HepG2 (cell line): Measurements from ENCODE around the gene SUOX. TPM values are rescaled to one million over a fixed set of nuclear protein-coding genes. Genes with fewer than 3 reads are reported as not detected.

Experiments
- ATAC-seq: fragments of 200-7000 bp; cut with Tn5 transposase; 3 replicates; pipeline ENCODE4 v1.9.1; 2020; ENCODE audit warnings: mild to moderate bottlenecking, moderate library complexity
- BruUV-seq: library from RNA; stranded (reverse); fragments of 400-500 nt; replicated peaks from 2 replicates; lab custom pipeline; 2021; lab: Mats Ljungman, UMichigan
- CTCF ChIA-PET: fragments of 300-600 bp; formaldehyde crosslinking; extraction: SDS; loops from one replicate; lab custom pipeline; 2021; ENCODE audit warnings: low total read pairs, inconsistent platforms, low intra/inter-chr PET ratio; lab: Yijun Ruan, JAX
- POLR2A ChIA-PET: fragments of 350-600 bp; sonication (Branson Sonifier 250); formaldehyde crosslinking; loops from one replicate; lab custom pipeline; 2020; ENCODE audit warnings: antibody characterized with exemption, inconsistent platforms; lab: Yijun Ruan, JAX
- DNase-seq: peaks from one replicate; pipeline ENCODE4 v3.0.0-alpha.2; 2015; ENCODE audit warnings: low spot score
- FAIRE-seq: peaks from 3 replicates; lab custom pipeline; 2011; peaks lifted over from hg19 to GRCh38; lab: Jason Lieb, UNC
- H2AFZ ChIP-seq: one replicate; pipeline ENCODE4 v1.6.1; 2011; ENCODE audit warnings: low read length, inconsistent platforms
- H3K27ac ChIP-seq: fragments of 300-600 bp; 3 replicates; pipeline ENCODE4 v1.8.0; 2011; ENCODE audit warnings: mixed run types, mild to moderate bottlenecking, mixed read lengths, low read length, inconsistent platforms; ENCODE audit not compliant: insufficient read depth; ENCODE audit errors: extremely low read length
- H3K27me3 ChIP-seq, 2 experiments: fragments of 200-600 bp in 1 of 2; 2 replicates in 1 of 2; 3 replicates in 1 of 2; pipeline versions ENCODE4 v1.6.0 to v1.8.0; 2011; ENCODE audit warnings: low read length in 2 of 2, mild to moderate bottlenecking in 2 of 2, moderate library complexity in 2 of 2, inconsistent platforms in 1 of 2; ENCODE audit not compliant: insufficient read depth in 2 of 2, control insufficient read depth in 1 of 2
- H3K36me3 ChIP-seq, 2 experiments: fragments of 200-600 bp in 1 of 2; replicated peaks in 1 of 2; 2 replicates in 1 of 2; 3 replicates in 1 of 2; pipeline versions ENCODE4 v1.5.1 to v1.8.0; 2011; ENCODE audit warnings: low read length in 2 of 2, inconsistent platforms in 1 of 2; ENCODE audit not compliant: insufficient read depth in 2 of 2, control insufficient read depth in 1 of 2
- H3K4me1 ChIP-seq: 2 replicates; pipeline ENCODE4 v1.5.1; 2012; ENCODE audit warnings: low read length, inconsistent platforms; ENCODE audit not compliant: insufficient read depth
- H3K4me2 ChIP-seq: 2 replicates; pipeline ENCODE4 v1.6.0; 2011; ENCODE audit warnings: low read depth, low read length, inconsistent platforms
- H3K4me3 ChIP-seq, 3 experiments: fragments of 200-600 bp in 1 of 3; sonication (generic), shearing (Covaris generic) in 1 of 3; replicated peaks in 1 of 3; 2 replicates each; pipeline ENCODE4 v1.5.1; 2011 to 2016; ENCODE audit warnings: low read length in 3 of 3, inconsistent platforms in 2 of 3, low read depth in 2 of 3, mild to moderate bottlenecking in 2 of 3, control low read depth in 1 of 3, mixed read lengths in 1 of 3; ENCODE audit not compliant: insufficient read depth in 1 of 3
- H3K79me2 ChIP-seq: one replicate; pipeline ENCODE4 v1.6.1; 2011; ENCODE audit warnings: low read length, inconsistent platforms; ENCODE audit not compliant: insufficient read depth
- H3K9ac ChIP-seq: 2 replicates; pipeline ENCODE4 v1.6.0; 2011; ENCODE audit warnings: mild to moderate bottlenecking, low read depth, low read length, inconsistent platforms; ENCODE audit not compliant: insufficient read depth
- H3K9me3 ChIP-seq: 2 replicates; pipeline ENCODE4 v1.5.1; 2012; ENCODE audit warnings: mild to moderate bottlenecking, low read length
- H4K20me1 ChIP-seq: 2 replicates; pipeline ENCODE4 v1.6.0; 2011; ENCODE audit warnings: inconsistent platforms, mild to moderate bottlenecking, low read length, moderate library complexity; ENCODE audit not compliant: insufficient read depth
- KDM5B ChIP-seq: sonication (generic); formaldehyde crosslinking; IDR thresholded peaks from 2 replicates; pipeline ENCODE4 v1.4.0; 2020; ENCODE audit warnings: missing genetic modification reagents, mild to moderate bottlenecking, borderline replicate concordance
- ZNF44 ChIP-seq: sonication (generic); formaldehyde crosslinking; IDR thresholded peaks from 2 replicates; pipeline ENCODE4 v1.5.1; 2020; ENCODE audit warnings: mild to moderate bottlenecking, missing genetic modification reagents
- WGBS: methylation state at CpG from one replicate; pipeline ENCODE4 v1.1.6; 2017; ENCODE audit warnings: low lambda C conversion rate; 5-methylcytosine and 5-hydroxymethylcytosine counted together
- in situ Hi-C: cut with HindIII; loops from 2 replicates; pipeline ENCODE4 v1.10.0; 2017; ENCODE audit warnings: low pct_unique_long_range_greater_than_20kb; ENCODE audit not compliant: extremely low pct_ligation_motif_present
- intact Hi-C: fragments of 100-400 bp; cut with micrococcal nuclease; formaldehyde crosslinking; loops from one replicate; pipeline ENCODE4 v1.10.0; 2022; ENCODE audit not compliant: unreplicated experiment
- polyA plus RNA-seq, 8 experiments: library from polyadenylated mRNA; depleted of rRNA in 3 of 8; stranded (reverse) in 7 of 8; unstranded in 1 of 8; fragments of >200 nt; fragmentation: Illumina TruSeq in 4 of 8; extraction: Trizol in 4 of 8; gene quantifications; 2 replicates each; pipeline versions ENCODE4 v1.2.1 to v1.2.3, GENCODE V29; 2011 to 2016; ENCODE audit warnings: low read depth in 4 of 8, missing spikeins in 1 of 8, mixed read lengths in 1 of 8; ENCODE audit not compliant: insufficient read depth in 1 of 8
- total RNA-seq, 5 experiments: library from RNA; depleted of rRNA; stranded (reverse); fragments of >200 nt; fragmentation: Illumina TruSeq; extraction: Trizol; gene quantifications; 2 replicates each; pipeline ENCODE4 v1.2.3, GENCODE V29; 2016; ENCODE audit warnings: low read depth in 1 of 5
- TF ChIP-seq, protein P1 (sequence below): sonication (generic); formaldehyde crosslinking; conservative IDR thresholded peaks from 2 replicates; pipeline ENCODE4 v1.4.0; 2020; ENCODE audit warnings: missing genetic modification reagents
- TF ChIP-seq, protein P2 (sequence below): sonication (generic); formaldehyde crosslinking; IDR thresholded peaks from 2 replicates; pipeline ENCODE4 v1.4.0; 2020; ENCODE audit warnings: missing genetic modification reagents, borderline replicate concordance
- TF ChIP-seq, protein P3 (sequence below), 2 experiments: fragments of 450-650 bp in 1 of 2; sonication (generic) in 1 of 2; formaldehyde crosslinking in 1 of 2; IDR thresholded peaks; 2 replicates each; pipeline versions ENCODE4 v1.6.1 to v1.8.0; 2016 to 2022; ENCODE audit warnings: antibody characterized with exemption in 1 of 2, mild to moderate bottlenecking in 1 of 2, missing genetic modification reagents in 1 of 2
- TF ChIP-seq, protein P4 (sequence below): IDR thresholded peaks from 2 replicates; pipeline ENCODE4 v1.6.1; 2016; ENCODE audit warnings: mild to moderate bottlenecking, missing biosample characterization, missing genetic modification reagents

SUOX gene
- total and polyA plus RNA-seq, 2 of the 13 experiments (the other 11 are each of a cell fraction or from before 2014, with no cell fraction given): 23.9 to 25.9 TPM

DNA sequence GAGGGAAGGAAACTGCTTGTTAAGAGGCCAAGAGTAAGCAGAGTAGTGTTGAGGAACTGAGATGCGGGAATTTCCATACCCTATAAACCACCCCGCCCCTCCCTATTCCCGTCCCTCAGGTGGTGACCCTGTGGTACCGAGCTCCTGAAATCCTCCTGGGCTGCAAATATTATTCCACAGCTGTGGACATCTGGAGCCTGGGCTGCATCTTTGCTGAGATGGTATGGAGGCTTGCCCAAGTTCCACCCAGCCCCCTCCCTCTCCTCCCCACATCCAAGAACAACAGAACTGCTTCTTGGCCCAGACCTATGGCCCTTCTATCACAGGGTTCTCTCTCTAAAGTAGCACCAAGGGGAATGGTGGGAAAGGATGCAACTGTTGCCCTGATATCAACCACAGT lies 27.7 kb upstream of the SUOX start:
- no TSS peak for BruUV-seq
- Histone ChIP-seq H3K4me1 (peaks cover 44% of the 10 kb centered on the region), H2AFZ (no peak overlapping the region), H3K27me3 (no peaks in the 10 kb centered on the region), H3K4me2 (no peak overlapping the region), H3K36me3 (peaks cover 2 to 20% of the 10 kb centered on the region in 2 experiments), H3K79me2 (peaks cover 16% of the 10 kb centered on the region), H3K4me3 (no peak overlapping the region), H3K27ac (no peak overlapping the region), H3K9me3 (no peaks in the 10 kb centered on the region), H4K20me1 (no peaks in the 10 kb centered on the region), H3K9ac (no peak overlapping the region)
- POLR2A ChIA-PET: interaction anchor here (1.8 kb wide), 1 partner anchor 28 kb away, joined by 4 read pairs; the partner anchor contains the start of gene SUOX
- intact Hi-C loops: no loop called here
- in situ Hi-C loops: no loop called here
- ATAC-seq: no peak
- DNase-seq: no peak
- no peak for FAIRE-seq
- CTCF ChIA-PET: no interaction called here
- 100% methylated on average over 4 of the region's 4 CpGs for WGBS
- TF ChIP-seq KDM5B: no peak
- TF ChIP-seq, protein P1, sequence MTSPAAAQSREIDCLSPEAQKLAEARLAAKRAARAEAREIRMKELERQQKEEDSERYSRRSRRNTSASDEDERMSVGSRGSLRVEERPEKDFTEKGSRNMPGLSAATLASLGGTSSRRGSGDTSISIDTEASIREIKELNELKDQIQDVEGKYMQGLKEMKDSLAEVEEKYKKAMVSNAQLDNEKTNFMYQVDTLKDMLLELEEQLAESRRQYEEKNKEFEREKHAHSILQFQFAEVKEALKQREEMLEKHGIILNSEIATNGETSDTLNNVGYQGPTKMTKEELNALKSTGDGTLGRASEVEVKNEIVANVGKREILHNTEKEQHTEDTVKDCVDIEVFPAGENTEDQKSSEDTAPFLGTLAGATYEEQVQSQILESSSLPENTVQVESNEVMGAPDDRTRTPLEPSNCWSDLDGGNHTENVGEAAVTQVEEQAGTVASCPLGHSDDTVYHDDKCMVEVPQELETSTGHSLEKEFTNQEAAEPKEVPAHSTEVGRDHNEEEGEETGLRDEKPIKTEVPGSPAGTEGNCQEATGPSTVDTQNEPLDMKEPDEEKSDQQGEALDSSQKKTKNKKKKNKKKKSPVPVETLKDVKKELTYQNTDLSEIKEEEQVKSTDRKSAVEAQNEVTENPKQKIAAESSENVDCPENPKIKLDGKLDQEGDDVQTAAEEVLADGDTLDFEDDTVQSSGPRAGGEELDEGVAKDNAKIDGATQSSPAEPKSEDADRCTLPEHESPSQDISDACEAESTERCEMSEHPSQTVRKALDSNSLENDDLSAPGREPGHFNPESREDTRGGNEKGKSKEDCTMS (CRISPR knock-in tag): no peak
- TF ChIP-seq, protein P2, sequence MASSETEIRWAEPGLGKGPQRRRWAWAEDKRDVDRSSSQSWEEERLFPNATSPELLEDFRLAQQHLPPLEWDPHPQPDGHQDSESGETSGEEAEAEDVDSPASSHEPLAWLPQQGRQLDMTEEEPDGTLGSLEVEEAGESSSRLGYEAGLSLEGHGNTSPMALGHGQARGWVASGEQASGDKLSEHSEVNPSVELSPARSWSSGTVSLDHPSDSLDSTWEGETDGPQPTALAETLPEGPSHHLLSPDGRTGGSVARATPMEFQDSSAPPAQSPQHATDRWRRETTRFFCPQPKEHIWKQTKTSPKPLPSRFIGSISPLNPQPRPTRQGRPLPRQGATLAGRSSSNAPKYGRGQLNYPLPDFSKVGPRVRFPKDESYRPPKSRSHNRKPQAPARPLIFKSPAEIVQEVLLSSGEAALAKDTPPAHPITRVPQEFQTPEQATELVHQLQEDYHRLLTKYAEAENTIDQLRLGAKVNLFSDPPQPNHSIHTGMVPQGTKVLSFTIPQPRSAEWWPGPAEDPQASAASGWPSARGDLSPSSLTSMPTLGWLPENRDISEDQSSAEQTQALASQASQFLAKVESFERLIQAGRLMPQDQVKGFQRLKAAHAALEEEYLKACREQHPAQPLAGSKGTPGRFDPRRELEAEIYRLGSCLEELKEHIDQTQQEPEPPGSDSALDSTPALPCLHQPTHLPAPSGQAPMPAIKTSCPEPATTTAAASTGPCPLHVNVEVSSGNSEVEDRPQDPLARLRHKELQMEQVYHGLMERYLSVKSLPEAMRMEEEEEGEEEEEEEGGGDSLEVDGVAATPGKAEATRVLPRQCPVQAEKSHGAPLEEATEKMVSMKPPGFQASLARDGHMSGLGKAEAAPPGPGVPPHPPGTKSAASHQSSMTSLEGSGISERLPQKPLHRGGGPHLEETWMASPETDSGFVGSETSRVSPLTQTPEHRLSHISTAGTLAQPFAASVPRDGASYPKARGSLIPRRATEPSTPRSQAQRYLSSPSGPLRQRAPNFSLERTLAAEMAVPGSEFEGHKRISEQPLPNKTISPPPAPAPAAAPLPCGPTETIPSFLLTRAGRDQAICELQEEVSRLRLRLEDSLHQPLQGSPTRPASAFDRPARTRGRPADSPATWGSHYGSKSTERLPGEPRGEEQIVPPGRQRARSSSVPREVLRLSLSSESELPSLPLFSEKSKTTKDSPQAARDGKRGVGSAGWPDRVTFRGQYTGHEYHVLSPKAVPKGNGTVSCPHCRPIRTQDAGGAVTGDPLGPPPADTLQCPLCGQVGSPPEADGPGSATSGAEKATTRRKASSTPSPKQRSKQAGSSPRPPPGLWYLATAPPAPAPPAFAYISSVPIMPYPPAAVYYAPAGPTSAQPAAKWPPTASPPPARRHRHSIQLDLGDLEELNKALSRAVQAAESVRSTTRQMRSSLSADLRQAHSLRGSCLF (CRISPR knock-in tag): no peak
- no peak for TF ChIP-seq ZNF44 (CRISPR knock-in tag)
- TF ChIP-seq, protein P3, sequence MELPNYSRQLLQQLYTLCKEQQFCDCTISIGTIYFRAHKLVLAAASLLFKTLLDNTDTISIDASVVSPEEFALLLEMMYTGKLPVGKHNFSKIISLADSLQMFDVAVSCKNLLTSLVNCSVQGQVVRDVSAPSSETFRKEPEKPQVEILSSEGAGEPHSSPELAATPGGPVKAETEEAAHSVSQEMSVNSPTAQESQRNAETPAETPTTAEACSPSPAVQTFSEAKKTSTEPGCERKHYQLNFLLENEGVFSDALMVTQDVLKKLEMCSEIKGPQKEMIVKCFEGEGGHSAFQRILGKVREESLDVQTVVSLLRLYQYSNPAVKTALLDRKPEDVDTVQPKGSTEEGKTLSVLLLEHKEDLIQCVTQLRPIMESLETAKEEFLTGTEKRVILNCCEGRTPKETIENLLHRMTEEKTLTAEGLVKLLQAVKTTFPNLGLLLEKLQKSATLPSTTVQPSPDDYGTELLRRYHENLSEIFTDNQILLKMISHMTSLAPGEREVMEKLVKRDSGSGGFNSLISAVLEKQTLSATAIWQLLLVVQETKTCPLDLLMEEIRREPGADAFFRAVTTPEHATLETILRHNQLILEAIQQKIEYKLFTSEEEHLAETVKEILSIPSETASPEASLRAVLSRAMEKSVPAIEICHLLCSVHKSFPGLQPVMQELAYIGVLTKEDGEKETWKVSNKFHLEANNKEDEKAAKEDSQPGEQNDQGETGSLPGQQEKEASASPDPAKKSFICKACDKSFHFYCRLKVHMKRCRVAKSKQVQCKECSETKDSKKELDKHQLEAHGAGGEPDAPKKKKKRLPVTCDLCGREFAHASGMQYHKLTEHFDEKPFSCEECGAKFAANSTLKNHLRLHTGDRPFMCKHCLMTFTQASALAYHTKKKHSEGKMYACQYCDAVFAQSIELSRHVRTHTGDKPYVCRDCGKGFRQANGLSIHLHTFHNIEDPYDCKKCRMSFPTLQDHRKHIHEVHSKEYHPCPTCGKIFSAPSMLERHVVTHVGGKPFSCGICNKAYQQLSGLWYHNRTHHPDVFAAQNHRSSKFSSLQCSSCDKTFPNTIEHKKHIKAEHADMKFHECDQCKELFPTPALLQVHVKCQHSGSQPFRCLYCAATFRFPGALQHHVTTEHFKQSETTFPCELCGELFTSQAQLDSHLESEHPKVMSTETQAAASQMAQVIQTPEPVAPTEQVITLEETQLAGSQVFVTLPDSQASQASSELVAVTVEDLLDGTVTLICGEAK (IDR thresholded peaks at IDR 0.05): no peak
- TF ChIP-seq, protein P3 (CRISPR knock-in tag; IDR thresholded peaks at IDR 0.05): no peak
- TF ChIP-seq, protein P4, sequence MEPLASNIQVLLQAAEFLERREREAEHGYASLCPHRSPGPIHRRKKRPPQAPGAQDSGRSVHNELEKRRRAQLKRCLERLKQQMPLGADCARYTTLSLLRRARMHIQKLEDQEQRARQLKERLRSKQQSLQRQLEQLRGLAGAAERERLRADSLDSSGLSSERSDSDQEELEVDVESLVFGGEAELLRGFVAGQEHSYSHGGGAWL (CRISPR knock-in tag): no peak
